ENCODE data around the gene LSG1. TPM values are rescaled to one million over a fixed set of nuclear protein-coding genes. Genes with fewer than 3 reads are reported as not detected.

LSG1 gene
- total RNA-seq: 10 to 100 TPM; 21.6 to 42.6 (median 34.7) TPM

GRCh38 chr3:194671900-194672808, at the start of gene LSG1:
Gene LSG1, minus strand, starts transcription at chr3:194672191. Its CDS starts 29 bp downstream, at chr3:194672162.
- WGBS, 2 donors: 0% methylated on average over 37 to 57 of the region's 57 CpGs
- DNase-seq (peak; percentile 92 to 93), ATAC-seq (ENCODE audit: low FRiP score in 2 of 2) (peak; percentile 97 to 98)
- H3K27me3 ChIP-seq: no peaks in the 10 kb centered on the region
- TF ChIP-seq CTCF (IDR thresholded peaks at IDR 0.05) (no peak), EP300 (IDR thresholded peaks at IDR 0.05) (peak in 1 of 4 donors; percentile 11), POLR2AphosphoS5 (IDR thresholded peaks at IDR 0.05) (peak; percentile 89 to 90), POLR2A (IDR thresholded peaks at IDR 0.05) (peak in 1 of 4 donors; percentile 55)
- H3K36me3 ChIP-seq: peaks cover 0 to 20% (median 0%) of the 10 kb centered on the region in 4 donors
- H3K4me3 ChIP-seq: peak within 1 kb of the TSS; percentile 55 to 89 (median 67)
- H3K4me1 ChIP-seq: peaks cover 12 to 21% (median 18%) of the 10 kb centered on the region in 4 donors
- no peaks in the 10 kb centered on the region for H3K9me3 ChIP-seq
- H3K27ac ChIP-seq: peak within 1 kb of the TSS; percentile 79 to 93 (median 88)

GRCh38 chr3:194720048-194720447, 48.1 kb upstream of the LSG1 start:
- Histone ChIP-seq H3K36me3 (no peaks in the 10 kb centered on the region), H3K27ac (no peak overlapping the region), H3K4me3 (no peak overlapping the region), H3K27me3 (no peaks in the 10 kb centered on the region), H3K4me1 (peaks cover 0 to 5% (median 0%) of the 10 kb centered on the region in 4 donors), H3K9me3 (no peaks in the 10 kb centered on the region)
- TF ChIP-seq EP300 (IDR thresholded peaks at IDR 0.05) (no peak), POLR2A (IDR thresholded peaks at IDR 0.05) (no peak), POLR2AphosphoS5 (IDR thresholded peaks at IDR 0.05) (no peak), CTCF (IDR thresholded peaks at IDR 0.05) (no peak)
- 69 to 70% methylated on average over 6 of the region's 6 CpGs for WGBS, 2 donors
- DNase-seq (peak in 1 of 2 donors; percentile 31), ATAC-seq (ENCODE audit: low FRiP score in 2 of 2) (no peak)

GRCh38 chr3:194718079-194718478, 46.1 kb upstream of the LSG1 start:
- WGBS, 2 donors: 89 to 90% methylated on average over 2 of the region's 2 CpGs
- Histone ChIP-seq H3K4me3 (no peak overlapping the region), H3K9me3 (no peaks in the 10 kb centered on the region), H3K27me3 (no peaks in the 10 kb centered on the region), H3K36me3 (no peaks in the 10 kb centered on the region), H3K27ac (no peak overlapping the region), H3K4me1 (peaks cover 0 to 5% (median 0%) of the 10 kb centered on the region in 4 donors)
- TF ChIP-seq EP300 (IDR thresholded peaks at IDR 0.05) (no peak), POLR2A (IDR thresholded peaks at IDR 0.05) (no peak), POLR2AphosphoS5 (IDR thresholded peaks at IDR 0.05) (no peak), CTCF (IDR thresholded peaks at IDR 0.05) (no peak)
- no peak for DNase-seq
- ATAC-seq (ENCODE audit: low FRiP score in 2 of 2): no peak

- no peak overlapping the region for H3K4me3 ChIP-seq
- H3K27me3 ChIP-seq: no peaks in the 10 kb centered on the region
- 80 to 81% methylated on average over 8 of the region's 8 CpGs for WGBS, 2 donors
- no peak overlapping the region for H3K27ac ChIP-seq
- no peak for ATAC-seq (ENCODE audit: low FRiP score in 2 of 2)
- H3K36me3 ChIP-seq: no peaks in the 10 kb centered on the region
- no peaks in the 10 kb centered on the region for H3K9me3 ChIP-seq
- peaks cover 0 to 4% (median 2%) of the 10 kb centered on the region in 4 donors for H3K4me1 ChIP-seq
- DNase-seq: no peak
- TF ChIP-seq POLR2A (IDR thresholded peaks at IDR 0.05): no peak
- TF ChIP-seq POLR2AphosphoS5 (IDR thresholded peaks at IDR 0.05): no peak
- TF ChIP-seq CTCF (IDR thresholded peaks at IDR 0.05): no peak
- TF ChIP-seq EP300 (IDR thresholded peaks at IDR 0.05): no peak
These were observed 43.2 kb upstream of the LSG1 start for GRCh38 chr3:194715022-194715800.

All from upper lobe of left lung (tissue), 6 donors.